Stimulated activated CD4-positive, alpha-beta T cell treated with anti-CD3 and anti-CD28 coated beads, Interleukin-15, amount 100 ng/mL, for 24 hours (primary cell): ENCODE measurements around the gene SPEN.

Experiments used
- DNase-seq: peaks from one replicate; pipeline ENCODE4 v3.0.0-alpha.2; 2020

Gene SPEN

GRCh38 chr1:15937146-15937545 lies 89.6 kb downstream of the SPEN start:
- DNase-seq = no peak

- no peak for DNase-seq
These were observed 90.2 kb downstream of the SPEN start for GRCh38 chr1:15937706-15938168.

- DNase-seq = no peak
These were observed 91.2 kb downstream of the SPEN start for GRCh38 chr1:15938628-15939161.

- DNase-seq = no peak
These were observed 91.9 kb downstream of the SPEN start for GRCh38 chr1:15939181-15940109.

GRCh38 chr1:15940110-15941043 lies 92.9 kb downstream of the SPEN start:
- no peak for DNase-seq

GRCh38 chr1:15941044-15941840 lies 93.7 kb downstream of the SPEN start:
- DNase-seq = no peak

- no peak for DNase-seq
These were observed 94.6 kb downstream of the SPEN start for GRCh38 chr1:15941899-15942660.

- no peak for DNase-seq
These were observed 95.3 kb downstream of the SPEN start for GRCh38 chr1:15942661-15943327.

- DNase-seq = no peak
These were observed 96.0 kb downstream of the SPEN start for GRCh38 chr1:15943328-15943991.

GRCh38 chr1:15943992-15944307 lies 96.4 kb downstream of the SPEN start:
- no peak for DNase-seq

- DNase-seq = no peak
These were observed 97.0 kb downstream of the SPEN start for GRCh38 chr1:15944308-15945010.

- DNase-seq = no peak
These were observed 97.7 kb downstream of the SPEN start for GRCh38 chr1:15945011-15945831.

- no peak for DNase-seq
These were observed 98.4 kb downstream of the SPEN start for GRCh38 chr1:15945832-15946448.

GRCh38 chr1:15946571-15947381 lies 99.3 kb downstream of the SPEN start:
- DNase-seq = no peak

GRCh38 chr1:15947382-15948090 lies 100.0 kb downstream of the SPEN start:
- no peak for DNase-seq

- DNase-seq = no peak
These were observed 100.6 kb downstream of the SPEN start for GRCh38 chr1:15948091-15948591.
